H1 (cell line): ENCODE data around the gene PER2.

ENCODE experiments used
- EP300 ChIP-seq, 2 experiments: IDR thresholded peaks; 1 replicate in 1 of 2; 2 replicates in 1 of 2; pipeline ENCODE4 v1.6.1; 2011 to 2012; ENCODE audit warnings: low read depth in 2 of 2, low read length in 2 of 2, mild to moderate bottlenecking in 2 of 2, borderline replicate concordance in 1 of 2, inconsistent platforms in 1 of 2, moderate library complexity in 1 of 2
- HDAC2 ChIP-seq, 2 experiments: fragments of 300-600 bp in 1 of 2; sonication (generic) in 1 of 2; IDR thresholded peaks; 2 replicates each; pipeline ENCODE4 v1.6.1; 2011 to 2012; ENCODE audit warnings: low read depth in 2 of 2, low read length in 2 of 2, mild to moderate bottlenecking in 2 of 2, moderate library complexity in 2 of 2, borderline replicate concordance in 1 of 2, inconsistent platforms in 1 of 2
- KDM1A ChIP-seq: fragments of 200-600, 300-600 bp; sonication (generic); IDR thresholded peaks from 2 replicates; pipeline ENCODE4 v1.7.1; 2016; ENCODE audit warnings: mild to moderate bottlenecking, low read length, borderline replicate concordance
- TF ChIP-seq, protein P1 (sequence below), 3 experiments: IDR thresholded peaks; 1 replicate in 2 of 3; 2 replicates in 1 of 3; pipeline versions ENCODE4 v1.5.1 to v1.6.1; 2011; ENCODE audit warnings: low read length in 3 of 3, mild to moderate bottlenecking in 3 of 3, inconsistent platforms in 2 of 3, low read depth in 1 of 3, moderate library complexity in 1 of 3; ENCODE audit not compliant: insufficient read depth in 1 of 3; ENCODE audit errors: control extremely low read depth in 1 of 3

DNA sequence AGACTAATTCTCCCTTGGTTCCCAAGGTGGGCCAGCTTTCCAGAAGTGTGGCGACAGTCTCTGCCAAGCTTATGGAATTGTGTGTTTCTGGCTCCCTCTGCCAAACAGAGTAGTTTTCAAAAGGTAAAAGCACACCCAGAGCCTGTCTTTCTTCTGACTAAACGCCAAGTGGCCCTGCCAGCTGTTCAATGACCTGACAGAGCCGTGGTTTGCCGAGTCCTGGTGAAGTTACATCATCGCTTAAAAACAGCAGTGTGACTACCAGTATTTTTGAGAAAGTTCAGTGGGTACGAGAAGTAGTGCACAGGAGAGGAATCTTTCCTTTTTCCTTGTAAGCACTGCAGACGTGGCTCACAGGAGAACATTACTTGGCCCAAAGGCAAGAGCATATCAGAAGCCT lies 1.9 kb downstream of the PER2 start:
- TF ChIP-seq, protein P1, sequence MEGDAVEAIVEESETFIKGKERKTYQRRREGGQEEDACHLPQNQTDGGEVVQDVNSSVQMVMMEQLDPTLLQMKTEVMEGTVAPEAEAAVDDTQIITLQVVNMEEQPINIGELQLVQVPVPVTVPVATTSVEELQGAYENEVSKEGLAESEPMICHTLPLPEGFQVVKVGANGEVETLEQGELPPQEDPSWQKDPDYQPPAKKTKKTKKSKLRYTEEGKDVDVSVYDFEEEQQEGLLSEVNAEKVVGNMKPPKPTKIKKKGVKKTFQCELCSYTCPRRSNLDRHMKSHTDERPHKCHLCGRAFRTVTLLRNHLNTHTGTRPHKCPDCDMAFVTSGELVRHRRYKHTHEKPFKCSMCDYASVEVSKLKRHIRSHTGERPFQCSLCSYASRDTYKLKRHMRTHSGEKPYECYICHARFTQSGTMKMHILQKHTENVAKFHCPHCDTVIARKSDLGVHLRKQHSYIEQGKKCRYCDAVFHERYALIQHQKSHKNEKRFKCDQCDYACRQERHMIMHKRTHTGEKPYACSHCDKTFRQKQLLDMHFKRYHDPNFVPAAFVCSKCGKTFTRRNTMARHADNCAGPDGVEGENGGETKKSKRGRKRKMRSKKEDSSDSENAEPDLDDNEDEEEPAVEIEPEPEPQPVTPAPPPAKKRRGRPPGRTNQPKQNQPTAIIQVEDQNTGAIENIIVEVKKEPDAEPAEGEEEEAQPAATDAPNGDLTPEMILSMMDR (IDR thresholded peaks at IDR 0.05; ENCODE audit: control extremely low read depth in 1 of 3, insufficient read depth in 1 of 3, low read depth in 1 of 3, low read length in 3 of 3): no peak
- no peak for TF ChIP-seq KDM1A
- TF ChIP-seq EP300 (IDR thresholded peaks at IDR 0.05; ENCODE audit: borderline replicate concordance in 1 of 2, low read depth in 2 of 2, low read length in 2 of 2): no peak
- TF ChIP-seq HDAC2 (IDR thresholded peaks at IDR 0.05; ENCODE audit: borderline replicate concordance in 1 of 2, low read depth in 2 of 2, low read length in 2 of 2): no peak
